Natural killer cell treated with Interleukin-12 subunit alpha and Interleukin-12 subunit beta and Interleukin-15 and Interleukin-18, amount 100 ng/mL, for 72 hours (primary cell): Measurements from ENCODE around the gene NTN4. TPM values are rescaled to one million over a fixed set of nuclear protein-coding genes. Genes with fewer than 3 reads are reported as not detected.
A peak's percentile ranks its signal among the peaks of the same experiment; 100 is the strongest.
"Not testable (repeated sequence)": the region's sequence is repeated elsewhere in the genome, so short reads cannot be mapped to it uniquely, and the experiment has no call there.

Experiments used
- ATAC-seq, 2 donors: fragments of 150-1000 bp; cut with Tn5 transposase in 1 of 2; sonication (Bioruptor Pico), chemical (Tn5 transposase) in 1 of 2; 2 replicates each; pipeline ENCODE4 v1.10.0; 2021
- DNase-seq: peaks from one replicate; pipeline ENCODE4 v3.0.0; 2022; ENCODE audit warnings: low spot score
- H3K27ac Mint-ChIP-seq, 2 donors: 1 replicate in 1 of 2; 2 replicates in 1 of 2; pipeline ENCODE4 v1.8.0; 2022; ENCODE audit warnings: mixed read lengths in 2 of 2, mild to moderate bottlenecking in 1 of 2, moderate library complexity in 1 of 2
- H3K27me3 Mint-ChIP-seq, 2 donors: 1 replicate in 1 of 2; 2 replicates in 1 of 2; pipeline ENCODE4 v1.8.0; 2022; ENCODE audit warnings: mixed read lengths in 2 of 2
- H3K36me3 Mint-ChIP-seq: one replicate; pipeline ENCODE4 v1.8.0; 2022; ENCODE audit warnings: mixed read lengths
- H3K4me1 Mint-ChIP-seq, 2 donors: 1 replicate in 1 of 2; 2 replicates in 1 of 2; pipeline ENCODE4 v1.8.0; 2022; ENCODE audit warnings: low read depth in 2 of 2, mixed read lengths in 2 of 2, mild to moderate bottlenecking in 1 of 2
- H3K4me3 Mint-ChIP-seq: one replicate; pipeline ENCODE4 v1.8.0; 2022; ENCODE audit warnings: mixed read lengths
- H3K9me3 Mint-ChIP-seq: 2 replicates; pipeline ENCODE4 v1.8.0; 2022; ENCODE audit warnings: mixed read lengths
- total RNA-seq, 2 donors: library from RNA; stranded (reverse); gene quantifications; one replicate each; pipeline ENCODE4 v1.2.3, GENCODE V29; 2022

The NTN4 gene
- not detected for total RNA-seq

DNA sequence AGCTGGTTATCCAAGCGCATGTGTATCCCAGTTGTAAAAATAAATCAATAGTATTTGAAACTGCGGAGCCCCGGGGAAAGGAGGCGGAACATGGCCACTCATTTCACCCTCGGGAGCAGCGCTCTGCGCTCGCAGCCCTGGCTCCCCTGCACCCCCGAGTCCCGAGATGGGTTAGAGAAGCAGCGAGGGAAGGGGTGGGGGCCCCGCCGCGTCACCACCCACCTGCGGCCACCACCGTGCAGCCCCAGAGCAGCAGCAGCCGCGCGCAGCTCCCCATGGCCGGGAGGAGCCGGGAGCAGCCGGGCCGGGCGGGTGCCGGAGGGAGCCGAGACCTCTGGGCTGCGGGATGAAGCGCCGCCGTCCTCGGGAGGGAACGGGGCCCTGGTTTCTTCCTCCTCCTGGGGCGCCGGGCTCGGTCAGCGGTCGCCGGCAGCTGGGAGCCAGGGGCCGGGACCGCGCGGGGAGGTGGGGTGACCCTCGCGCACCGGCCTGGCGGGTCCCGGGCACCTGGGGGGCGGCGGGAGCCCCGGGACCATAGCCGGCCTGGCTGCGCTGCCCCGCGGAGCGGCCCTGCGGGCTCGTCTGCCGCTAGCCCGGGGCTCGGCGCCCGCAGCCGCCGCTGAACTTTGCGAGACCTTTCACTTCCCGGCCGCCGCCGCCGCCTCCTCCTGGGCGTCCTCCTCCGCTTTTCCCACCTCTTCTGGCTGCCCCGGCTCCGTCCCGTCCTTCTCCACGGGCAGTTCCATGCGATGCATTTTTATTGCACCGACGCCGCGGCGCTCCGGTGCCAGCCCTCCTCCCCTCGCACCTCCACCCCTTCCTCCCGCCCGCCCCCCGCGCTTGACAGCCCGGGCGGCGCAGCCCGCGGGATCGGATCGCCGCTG, at the start of gene NTN4:
Gene NTN4, minus strand, starts transcription at position 732 of the 884 bp plus-strand sequence. Its CDS starts 455 bp downstream, at position 277.
- Mint-ChIP-seq H3K27me3 (peaks cover 26 to 61% of the 10 kb centered on the region in 2 donors), H3K4me1 (peaks cover 6 to 10% of the 10 kb centered on the region in 2 donors), H3K4me3 (peak within 1 kb of the TSS; percentile 75), H3K36me3 (no peaks in the 10 kb centered on the region), H3K27ac (no peak within 1 kb of the TSS), H3K9me3 (no peaks in the 10 kb centered on the region)
- DNase-seq (peak; percentile 61), ATAC-seq (peak; percentile 68 to 69)

DNA sequence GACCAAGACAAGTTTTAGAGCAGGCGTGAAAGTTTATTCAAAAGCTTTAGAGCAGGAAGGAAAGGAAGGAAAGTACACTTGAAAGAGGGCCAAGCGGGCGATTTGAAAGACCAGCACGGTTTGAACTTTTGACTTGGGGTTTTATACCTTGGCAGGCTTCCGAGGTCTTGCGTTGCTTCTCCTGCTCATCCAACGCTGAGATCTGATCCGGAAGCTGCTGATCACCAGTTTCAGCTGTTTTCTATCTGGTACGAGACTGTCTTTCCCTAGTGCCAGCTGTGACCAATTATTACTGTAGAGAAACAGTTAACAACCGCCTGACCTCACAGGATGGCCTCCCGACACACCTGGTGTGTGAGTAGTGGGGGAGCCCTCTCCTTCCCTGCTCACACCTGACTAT, 47.6 kb upstream of the NTN4 start:
- Mint-ChIP-seq H3K9me3 (no peaks in the 10 kb centered on the region), H3K27me3 (peaks cover 18 to 23% of the 10 kb centered on the region in 2 donors), H3K27ac (no peak overlapping the region), H3K36me3 (no peaks in the 10 kb centered on the region), H3K4me1 (no peaks in the 10 kb centered on the region), H3K4me3 (no peak overlapping the region)
- DNase-seq (no peak), ATAC-seq (no peak)

DNA sequence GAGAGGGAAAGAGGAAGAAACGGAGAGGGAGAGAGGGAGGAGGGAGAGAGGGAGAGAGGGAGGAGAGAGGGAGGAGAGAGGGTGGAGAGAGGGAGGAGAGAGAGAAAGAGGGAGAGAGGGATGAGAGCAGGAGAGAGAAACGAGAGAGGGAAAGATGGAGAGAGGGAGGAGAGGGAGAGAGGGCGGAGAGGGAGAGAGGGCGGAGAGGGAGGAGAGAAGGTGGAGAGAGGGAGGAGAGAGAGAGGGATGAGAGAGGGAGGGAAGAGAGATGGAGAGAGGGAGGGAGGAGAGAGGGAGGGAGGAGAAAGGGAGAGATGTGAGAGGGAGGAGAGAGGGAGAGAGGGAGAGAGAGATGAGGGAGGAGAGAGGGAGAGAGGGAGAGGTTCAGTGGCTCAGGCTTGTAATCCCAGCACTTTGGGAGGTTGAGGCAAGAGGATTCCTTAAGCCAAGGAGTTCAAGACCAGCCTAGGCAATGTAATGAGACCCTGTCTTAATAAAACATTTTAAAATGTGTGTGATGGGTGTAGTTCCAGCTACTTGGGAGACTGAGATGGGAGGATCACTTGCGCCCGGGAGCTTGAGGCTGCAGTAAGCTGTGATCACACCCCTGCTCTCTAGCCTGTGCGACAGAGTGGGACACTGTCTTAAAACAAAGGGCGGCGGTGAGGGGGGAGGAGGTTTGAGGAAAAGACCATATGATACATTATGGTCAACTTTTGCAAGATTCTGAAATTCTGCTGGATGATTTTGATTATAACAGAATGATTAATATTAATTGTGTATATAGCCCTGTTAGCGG, 46.9 kb upstream of the NTN4 start:
- H3K27ac Mint-ChIP-seq, result no peak overlapping the region
- H3K4me3 Mint-ChIP-seq, result no peak overlapping the region
- DNase-seq (no peak), ATAC-seq (no peak)
- no peaks in the 10 kb centered on the region for H3K4me1 Mint-ChIP-seq
- no peaks in the 10 kb centered on the region for H3K36me3 Mint-ChIP-seq
- no peaks in the 10 kb centered on the region for H3K9me3 Mint-ChIP-seq
- H3K27me3 Mint-ChIP-seq, result peaks cover 19 to 20% of the 10 kb centered on the region in 2 donors

DNA sequence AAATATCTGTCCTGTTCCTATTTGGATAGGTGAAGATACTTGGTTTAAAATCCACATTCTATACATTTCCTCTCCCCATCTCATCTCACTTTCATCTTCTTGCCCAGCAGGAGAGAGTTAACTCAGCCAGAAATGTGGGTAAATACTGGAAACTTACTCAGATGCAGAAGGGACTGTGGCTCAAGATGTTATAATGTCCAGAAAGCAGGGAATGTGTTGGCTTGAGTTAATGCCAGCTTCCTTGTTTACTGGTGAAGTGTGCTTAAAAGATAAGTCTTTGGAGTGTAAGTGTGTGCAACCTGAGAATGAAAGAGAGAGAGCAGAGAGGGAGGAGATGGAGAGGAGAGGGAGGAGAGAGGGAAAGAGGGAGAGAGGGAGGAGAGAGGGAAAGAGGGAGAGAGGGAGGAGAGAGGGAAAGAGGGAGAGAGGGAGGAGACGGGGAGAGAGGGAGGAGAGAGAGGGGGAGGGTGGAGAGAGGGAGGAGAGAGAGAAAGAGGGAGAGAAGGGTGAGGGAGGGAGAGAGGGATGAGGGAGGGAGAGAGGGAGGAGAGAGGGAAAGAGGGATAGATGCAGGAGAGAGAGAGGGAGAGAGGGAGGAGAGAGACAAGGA, 46.2 kb upstream of the NTN4 start:
- no peaks in the 10 kb centered on the region for H3K4me1 Mint-ChIP-seq
- no peaks in the 10 kb centered on the region for H3K36me3 Mint-ChIP-seq
- ATAC-seq, result no peak
- no peak overlapping the region for H3K4me3 Mint-ChIP-seq
- H3K27me3 Mint-ChIP-seq, result peaks cover 24 to 25% of the 10 kb centered on the region in 2 donors
- no peak overlapping the region for H3K27ac Mint-ChIP-seq
- DNase-seq, result no peak
- no peaks in the 10 kb centered on the region for H3K9me3 Mint-ChIP-seq

DNA sequence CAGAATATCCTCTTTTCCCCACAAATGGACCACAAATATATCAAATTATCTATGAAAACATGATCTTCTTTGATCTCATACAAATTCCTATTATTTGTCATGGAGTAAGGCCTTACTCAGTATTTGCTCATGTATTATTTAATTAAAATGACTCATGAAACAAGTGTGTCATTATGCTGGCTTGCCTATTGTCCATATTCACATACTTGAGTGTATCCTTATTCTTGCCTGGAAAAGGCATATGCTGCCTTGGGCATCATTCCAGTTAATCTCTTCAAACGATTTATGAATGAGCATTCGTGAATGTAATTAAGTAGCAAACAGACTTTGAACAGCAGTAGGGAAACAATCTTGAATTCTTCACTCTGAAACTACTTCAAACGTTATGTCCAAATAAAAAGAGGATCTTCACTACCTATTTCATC, 45.6 kb upstream of the NTN4 start:
- Mint-ChIP-seq H3K27me3 (peaks cover 24 to 25% of the 10 kb centered on the region in 2 donors), H3K36me3 (no peaks in the 10 kb centered on the region), H3K9me3 (no peaks in the 10 kb centered on the region), H3K27ac (no peak overlapping the region), H3K4me1 (no peaks in the 10 kb centered on the region), H3K4me3 (no peak overlapping the region)
- DNase-seq (no peak), ATAC-seq (no peak)

DNA sequence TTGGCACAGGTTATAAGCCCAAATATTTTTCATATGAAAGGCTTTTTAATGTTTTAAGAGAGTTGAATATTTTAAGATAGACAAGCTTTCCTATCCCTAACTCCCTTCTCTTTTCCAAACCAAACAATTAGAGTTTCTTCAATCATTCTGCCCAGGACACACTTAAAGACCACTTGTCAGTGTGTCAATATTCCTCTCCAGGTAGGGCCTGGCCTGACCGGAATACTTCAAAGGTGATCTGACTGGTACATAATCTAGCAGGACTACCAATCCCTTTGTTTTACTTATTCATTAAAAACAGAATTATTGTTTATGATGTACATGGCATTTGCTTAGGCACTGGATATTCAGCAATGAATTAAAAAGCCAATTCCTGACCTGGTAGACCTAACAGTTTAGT, 44.0 kb upstream of the NTN4 start:
- no peak for ATAC-seq
- peaks cover 0 to 3% of the 10 kb centered on the region in 2 donors for H3K4me1 Mint-ChIP-seq
- H3K9me3 Mint-ChIP-seq, result no peaks in the 10 kb centered on the region

DNA sequence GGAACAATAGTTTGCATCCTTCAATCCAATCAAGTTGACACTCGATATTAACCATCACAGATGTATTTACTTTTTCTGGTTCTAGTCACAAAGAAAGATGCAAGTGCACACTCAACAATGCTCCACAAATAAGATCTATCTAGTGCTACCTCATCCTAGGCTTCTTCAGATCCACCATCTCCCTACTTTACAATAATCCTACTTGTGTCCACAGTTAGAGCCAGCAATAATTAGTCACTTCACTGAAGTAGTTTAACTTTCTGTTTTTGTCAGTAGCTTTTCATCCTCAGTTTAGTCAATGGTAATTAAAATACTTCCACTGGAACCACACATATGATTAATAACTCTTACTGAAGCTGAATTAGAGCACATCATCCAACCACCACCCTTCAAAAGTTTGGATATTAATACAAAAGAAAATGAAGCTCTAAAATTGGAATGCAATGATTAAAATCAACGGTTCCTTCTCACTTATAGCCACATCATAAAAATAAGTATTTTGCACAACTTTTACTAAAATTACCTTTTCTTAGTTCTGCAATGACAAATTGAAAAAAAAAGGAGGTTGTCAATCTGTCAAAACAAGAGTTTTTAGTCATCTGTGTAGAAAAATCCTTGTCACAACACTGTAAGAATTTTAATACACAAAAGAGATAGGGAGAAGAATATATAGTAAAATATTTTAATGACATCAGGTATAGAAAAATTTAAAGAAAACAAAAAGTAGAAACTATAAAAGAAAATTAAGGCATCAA, 39.9 kb upstream of the NTN4 start:
- H3K27me3 Mint-ChIP-seq, result peaks cover 25 to 29% of the 10 kb centered on the region in 2 donors
- H3K4me3 Mint-ChIP-seq, result no peak overlapping the region
- H3K36me3 Mint-ChIP-seq, result no peaks in the 10 kb centered on the region
- peak in 1 of 2 donors; percentile 58 for ATAC-seq
- no peaks in the 10 kb centered on the region for H3K9me3 Mint-ChIP-seq
- no peak overlapping the region for H3K27ac Mint-ChIP-seq
- DNase-seq, result no peak
- H3K4me1 Mint-ChIP-seq, result peaks cover 0 to 3% of the 10 kb centered on the region in 2 donors

More for the DNA sequence above, 44.0 kb upstream of the NTN4 start:
- Mint-ChIP-seq H3K36me3 (no peaks in the 10 kb centered on the region), H3K27ac (no peak overlapping the region), H3K27me3 (peaks cover 33 to 35% of the 10 kb centered on the region in 2 donors), H3K4me3 (no peak overlapping the region)
- DNase-seq, result no peak

DNA sequence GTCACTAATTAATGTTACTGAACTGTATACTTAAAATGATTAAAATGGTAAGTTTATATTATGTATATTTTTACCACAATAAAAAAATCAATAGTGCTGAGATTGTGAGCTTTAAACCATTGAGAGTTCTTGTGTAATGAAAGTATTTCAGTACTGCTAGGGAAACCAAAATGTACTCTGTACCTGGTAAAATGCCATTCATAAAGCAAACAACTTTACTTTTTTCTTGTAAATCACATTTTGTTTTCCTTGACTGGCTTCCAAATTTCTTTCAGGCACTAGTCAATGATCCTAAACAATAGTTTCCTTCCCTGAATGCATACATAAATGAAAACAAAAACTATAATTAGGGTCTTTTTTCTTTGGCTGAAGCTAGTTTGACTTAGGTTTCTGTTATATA, 38.8 kb upstream of the NTN4 start:
- DNase-seq (no peak), ATAC-seq (no peak)
- no peaks in the 10 kb centered on the region for H3K9me3 Mint-ChIP-seq
- H3K4me3 Mint-ChIP-seq, result no peak overlapping the region
- peaks cover 0 to 3% of the 10 kb centered on the region in 2 donors for H3K4me1 Mint-ChIP-seq
- no peak overlapping the region for H3K27ac Mint-ChIP-seq
- H3K27me3 Mint-ChIP-seq, result peaks cover 25 to 29% of the 10 kb centered on the region in 2 donors
- no peaks in the 10 kb centered on the region for H3K36me3 Mint-ChIP-seq

DNA sequence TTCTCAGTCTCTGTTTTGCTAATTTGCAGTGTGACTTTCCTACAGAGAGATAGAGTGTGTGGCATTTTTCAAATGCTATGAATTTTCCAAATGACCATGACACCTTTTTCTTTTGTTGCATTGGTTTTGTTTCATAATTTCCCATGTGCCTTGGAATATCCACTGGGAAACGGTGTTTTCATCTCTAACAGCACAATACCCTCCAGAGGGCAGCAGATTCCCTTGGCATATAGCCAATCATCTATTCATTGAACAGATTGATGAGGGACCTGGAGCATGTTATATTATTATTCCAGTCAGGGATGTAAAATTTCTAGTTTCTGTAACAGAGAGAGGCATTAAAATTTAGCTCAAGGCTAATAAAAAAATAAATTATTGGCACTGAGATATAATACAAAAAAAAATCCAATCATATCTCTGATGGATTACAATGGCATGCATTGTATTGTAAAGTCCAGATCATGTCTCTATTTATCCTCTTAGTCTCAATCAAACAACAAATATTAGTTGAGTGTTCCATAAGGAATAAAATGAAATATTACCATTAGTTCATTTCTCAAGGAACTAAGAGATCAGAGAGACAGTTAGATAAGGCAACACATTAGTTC, 29.6 kb upstream of the NTN4 start:
- ATAC-seq (no peak), DNase-seq (no peak)
- no peaks in the 10 kb centered on the region for H3K4me1 Mint-ChIP-seq
- H3K4me3 Mint-ChIP-seq, result no peak overlapping the region
- no peaks in the 10 kb centered on the region for H3K36me3 Mint-ChIP-seq
- H3K27ac Mint-ChIP-seq, result no peak overlapping the region
- peaks cover 10 to 20% of the 10 kb centered on the region in 2 donors for H3K27me3 Mint-ChIP-seq
- no peaks in the 10 kb centered on the region for H3K9me3 Mint-ChIP-seq

DNA sequence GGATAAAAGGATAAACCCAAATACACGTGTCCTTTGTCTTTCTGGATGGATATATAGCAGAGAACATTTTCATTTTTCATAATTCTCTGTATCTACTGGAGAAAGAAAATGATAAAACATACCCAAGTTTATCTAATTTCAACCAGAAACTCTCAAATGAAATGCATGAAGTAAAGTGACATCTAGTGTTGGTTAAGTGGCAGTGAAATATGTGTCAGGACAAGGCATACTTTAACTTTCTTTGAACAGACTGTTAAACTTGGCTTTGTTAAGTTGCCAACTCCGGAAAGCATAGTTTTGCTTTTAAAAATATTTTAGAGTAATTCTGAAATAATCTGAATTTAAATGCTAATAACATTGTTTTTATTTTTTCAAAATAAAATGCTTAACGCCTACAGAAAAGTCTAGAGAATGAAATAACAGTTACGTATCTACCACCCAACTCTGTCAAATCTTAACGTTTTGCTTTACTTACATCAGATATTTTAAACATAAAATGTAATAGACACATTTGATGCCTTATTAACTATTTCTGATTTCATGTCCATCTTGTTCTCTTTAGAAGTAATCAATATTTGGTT, 25.2 kb upstream of the NTN4 start:
- ATAC-seq (no peak), DNase-seq (no peak)
- peaks cover 4 to 16% of the 10 kb centered on the region in 2 donors for H3K27me3 Mint-ChIP-seq
- no peaks in the 10 kb centered on the region for H3K4me1 Mint-ChIP-seq
- no peak overlapping the region for H3K4me3 Mint-ChIP-seq
- H3K27ac Mint-ChIP-seq, result no peak overlapping the region
- H3K36me3 Mint-ChIP-seq, result no peaks in the 10 kb centered on the region
- no peaks in the 10 kb centered on the region for H3K9me3 Mint-ChIP-seq

DNA sequence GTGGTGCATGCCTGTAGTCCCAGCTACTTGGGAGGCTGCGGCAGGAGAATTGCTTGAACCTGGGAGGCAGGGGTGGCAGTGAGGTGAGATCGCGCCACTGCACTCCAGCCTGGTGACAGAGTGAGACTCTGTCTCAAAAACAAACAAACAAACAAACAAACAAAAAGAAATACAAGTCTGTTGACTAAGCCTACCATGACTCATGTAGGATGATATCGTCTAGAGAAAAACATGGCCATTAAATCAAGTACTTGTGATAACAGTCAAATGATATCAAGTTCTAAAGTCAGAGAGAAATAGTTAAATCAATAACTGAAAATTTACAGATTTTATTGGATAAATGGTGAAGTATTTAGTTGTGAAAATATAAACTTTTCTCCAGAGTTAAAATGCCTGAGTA, 21.6 kb upstream of the NTN4 start:
- H3K4me3 Mint-ChIP-seq, H3K27ac Mint-ChIP-seq, ATAC-seq, H3K36me3 Mint-ChIP-seq, H3K9me3 Mint-ChIP-seq, H3K4me1 Mint-ChIP-seq, DNase-seq: not testable (repeated sequence)
- peaks cover 8 to 18% of the 10 kb centered on the region in 2 donors for H3K27me3 Mint-ChIP-seq

DNA sequence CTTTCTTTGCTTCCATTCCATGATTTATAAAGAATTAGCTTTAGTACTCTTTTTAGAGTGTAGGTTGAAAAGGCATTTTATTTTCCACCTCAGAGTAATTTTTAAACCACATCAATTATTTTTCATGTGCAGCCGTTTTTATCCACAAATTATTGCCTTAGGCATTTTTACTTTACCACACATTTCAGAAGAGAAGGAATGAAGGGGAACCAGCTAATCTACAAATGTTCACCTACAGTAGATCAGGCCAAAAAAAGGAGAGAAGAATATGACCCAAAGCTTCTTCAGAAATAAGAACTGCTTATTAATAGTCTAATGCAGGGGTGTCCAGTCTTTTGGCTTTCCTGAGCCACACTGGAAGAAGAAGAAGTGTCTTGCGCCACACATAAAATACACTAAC, 19.8 kb upstream of the NTN4 start:
- ATAC-seq, result no peak
- Mint-ChIP-seq H3K36me3 (no peaks in the 10 kb centered on the region), H3K27me3 (peaks cover 12 to 21% of the 10 kb centered on the region in 2 donors), H3K9me3 (no peaks in the 10 kb centered on the region), H3K4me1 (peaks cover 6 to 10% of the 10 kb centered on the region in 2 donors), H3K27ac (no peak overlapping the region), H3K4me3 (no peak overlapping the region)
- no peak for DNase-seq
